ENCODE measurements around the gene BRMS1. TPM values are rescaled to one million over a fixed set of nuclear protein-coding genes. Genes with fewer than 3 reads are reported as not detected.
A peak's percentile ranks its signal among the peaks of the same experiment; 100 is the strongest.

BRMS1 gene
- total RNA-seq, 2 donors from 2014 or later: 55.7 to 71.3 TPM

- Histone ChIP-seq H3K4me3 (no peak overlapping the region), H3K27ac (peak overlapping the region; percentile 82 to 87), H3K9me3 (no peaks in the 10 kb centered on the region), H3K36me3 (no peaks in the 10 kb centered on the region), H3K4me1 (replicated peaks) (no peaks in the 10 kb centered on the region), H3K27me3 (replicated peaks; ENCODE audit: insufficient read depth) (no peaks in the 10 kb centered on the region)
- TF ChIP-seq, protein P1, sequence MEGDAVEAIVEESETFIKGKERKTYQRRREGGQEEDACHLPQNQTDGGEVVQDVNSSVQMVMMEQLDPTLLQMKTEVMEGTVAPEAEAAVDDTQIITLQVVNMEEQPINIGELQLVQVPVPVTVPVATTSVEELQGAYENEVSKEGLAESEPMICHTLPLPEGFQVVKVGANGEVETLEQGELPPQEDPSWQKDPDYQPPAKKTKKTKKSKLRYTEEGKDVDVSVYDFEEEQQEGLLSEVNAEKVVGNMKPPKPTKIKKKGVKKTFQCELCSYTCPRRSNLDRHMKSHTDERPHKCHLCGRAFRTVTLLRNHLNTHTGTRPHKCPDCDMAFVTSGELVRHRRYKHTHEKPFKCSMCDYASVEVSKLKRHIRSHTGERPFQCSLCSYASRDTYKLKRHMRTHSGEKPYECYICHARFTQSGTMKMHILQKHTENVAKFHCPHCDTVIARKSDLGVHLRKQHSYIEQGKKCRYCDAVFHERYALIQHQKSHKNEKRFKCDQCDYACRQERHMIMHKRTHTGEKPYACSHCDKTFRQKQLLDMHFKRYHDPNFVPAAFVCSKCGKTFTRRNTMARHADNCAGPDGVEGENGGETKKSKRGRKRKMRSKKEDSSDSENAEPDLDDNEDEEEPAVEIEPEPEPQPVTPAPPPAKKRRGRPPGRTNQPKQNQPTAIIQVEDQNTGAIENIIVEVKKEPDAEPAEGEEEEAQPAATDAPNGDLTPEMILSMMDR (IDR thresholded peaks at IDR 0.05): no peak
- TF ChIP-seq POLR2AphosphoS5 (IDR thresholded peaks at IDR 0.05) (no peak), POLR2A (IDR thresholded peaks at IDR 0.05) (no peak)
- DNase-seq (ENCODE audit: low spot score): no peak
- 72% methylated on average over 1 of the region's 1 CpG for WGBS
- intact Hi-C loops (cut with DNase I): no loop called here
These were observed 30.8 kb downstream of the BRMS1 start for GRCh38 chr11:66314186-66314501.

- intact Hi-C loops (cut with DNase I): loop anchor here (2.0 kb wide), 1 partner anchor 15 kb away; no protein-coding TSS in a partner anchor
- H3K27ac ChIP-seq: peak overlapping the region; percentile 82 to 87
- no peaks in the 10 kb centered on the region for H3K36me3 ChIP-seq
- peak overlapping the region; percentile 34 to 43 for H3K4me3 ChIP-seq
- TF ChIP-seq POLR2A (IDR thresholded peaks at IDR 0.05): no peak
- TF ChIP-seq, protein P1 (IDR thresholded peaks at IDR 0.05): no peak
- no peak for TF ChIP-seq POLR2AphosphoS5 (IDR thresholded peaks at IDR 0.05)
- no peaks in the 10 kb centered on the region for H3K27me3 ChIP-seq (replicated peaks; ENCODE audit: insufficient read depth)
- WGBS: 33% methylated on average over 37 of the region's 38 CpGs
- DNase-seq (ENCODE audit: low spot score): no peak
- H3K4me1 ChIP-seq (replicated peaks): no peaks in the 10 kb centered on the region
- no peaks in the 10 kb centered on the region for H3K9me3 ChIP-seq
These were observed 31.4 kb downstream of the BRMS1 start for GRCh38 chr11:66313321-66314185.

DNA sequence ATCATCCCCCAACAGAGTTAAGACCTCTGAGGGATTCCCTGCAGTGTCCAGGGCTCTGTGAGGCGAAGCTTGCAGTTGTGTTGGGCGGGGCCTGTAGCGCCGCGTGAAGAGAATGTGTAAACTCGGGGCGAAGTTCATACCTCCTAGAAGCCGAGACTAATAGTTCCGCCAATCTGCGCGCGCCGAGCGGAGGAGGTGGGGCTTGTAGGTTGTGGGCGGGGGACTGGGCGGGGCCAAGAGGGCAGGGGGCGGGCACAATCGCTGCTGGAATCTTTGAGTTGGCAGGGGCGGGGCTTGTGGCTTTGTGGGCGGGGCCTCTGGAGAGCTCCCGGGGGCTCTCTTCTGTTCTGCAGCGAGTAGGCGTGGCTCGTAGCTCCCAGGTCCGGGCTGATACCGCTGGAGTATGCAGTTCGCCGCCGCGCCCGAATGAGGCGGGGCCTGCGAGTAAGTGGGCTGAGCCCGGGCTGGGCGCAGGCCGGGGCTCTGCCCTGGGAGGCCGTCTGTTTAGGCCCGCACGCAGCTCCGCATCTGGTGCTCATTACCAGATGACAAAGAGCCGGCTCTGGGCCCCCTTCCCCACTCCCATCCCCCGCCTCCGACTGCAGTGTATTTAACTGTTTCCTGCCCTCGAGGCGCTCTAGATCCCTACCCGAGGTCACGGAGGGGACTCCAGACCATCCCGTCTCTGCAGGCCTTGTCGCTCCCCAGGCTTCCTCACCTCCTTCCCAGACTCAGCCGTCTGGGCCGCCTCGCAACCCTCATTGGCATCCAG lies 32.2 kb downstream of the BRMS1 start:
- Histone ChIP-seq H3K9me3 (no peaks in the 10 kb centered on the region), H3K36me3 (no peaks in the 10 kb centered on the region), H3K4me3 (peak overlapping the region; percentile 34 to 43), H3K4me1 (replicated peaks) (no peaks in the 10 kb centered on the region), H3K27me3 (replicated peaks; ENCODE audit: insufficient read depth) (no peaks in the 10 kb centered on the region), H3K27ac (peak overlapping the region; percentile 82 to 87)
- intact Hi-C loops (cut with DNase I): loop anchor here (2.0 kb wide), 1 partner anchor 16 kb away; no protein-coding TSS in a partner anchor
- TF ChIP-seq POLR2A (IDR thresholded peaks at IDR 0.05) (peak; percentile 56), POLR2AphosphoS5 (IDR thresholded peaks at IDR 0.05) (peak; percentile 70)
- TF ChIP-seq, protein P1 (IDR thresholded peaks at IDR 0.05): no peak
- WGBS: under 1% methylated on average over 44 of the region's 52 CpGs
- peak; percentile 97 for DNase-seq (ENCODE audit: low spot score)

- TF ChIP-seq, protein P1 (IDR thresholded peaks at IDR 0.05): peak; percentile 63 to 96 (median 90)
- peak; percentile 39 for TF ChIP-seq POLR2A (IDR thresholded peaks at IDR 0.05)
- peak; percentile 86 for TF ChIP-seq POLR2AphosphoS5 (IDR thresholded peaks at IDR 0.05)
- Histone ChIP-seq H3K27ac (peak overlapping the region; percentile 82 to 87), H3K9me3 (no peaks in the 10 kb centered on the region), H3K27me3 (replicated peaks; ENCODE audit: insufficient read depth) (no peaks in the 10 kb centered on the region), H3K36me3 (no peaks in the 10 kb centered on the region), H3K4me3 (peak overlapping the region; percentile 34 to 43), H3K4me1 (replicated peaks) (no peaks in the 10 kb centered on the region)
- DNase-seq (ENCODE audit: low spot score): peak; percentile 95
- intact Hi-C loops (cut with DNase I): loop anchor here (2.0 kb wide), 2 partner anchors 17 to 77 kb away; no protein-coding TSS in a partner anchor
- under 1% methylated on average over 43 of the region's 44 CpGs for WGBS
These were observed 32.8 kb downstream of the BRMS1 start for GRCh38 chr11:66311965-66312548.
